GM12878 (cell line): Measurements from ENCODE around the gene NANOS2. TPM values are rescaled to one million over a fixed set of nuclear protein-coding genes. Genes with fewer than 3 reads are reported as not detected.

Experiments used
- ATAC-seq: fragments of 200-7000 bp; cut with Tn5 transposase; 3 replicates; pipeline ENCODE4 v1.9.1; 2020; ENCODE audit warnings: mild to moderate bottlenecking, moderate library complexity
- BruUV-seq: library from RNA; stranded (reverse); fragments of 400-500 nt; replicated peaks from 2 replicates; lab custom pipeline; 2021; lab: Mats Ljungman, UMichigan
- CTCF ChIA-PET: fragments of 300-600 bp; sonication (Branson Sonifier 250); formaldehyde crosslinking; extraction: SDS; loops from one replicate; lab custom pipeline; 2021; ENCODE audit warnings: inconsistent platforms; lab: Yijun Ruan, JAX
- POLR2A ChIA-PET: fragments of 350-600 bp; formaldehyde crosslinking; extraction: SDS; loops from one replicate; lab custom pipeline; 2021; ENCODE audit warnings: inconsistent platforms; lab: Charles Lee
- RAD21 ChIA-PET: fragments of 300-600 bp; sonication (Branson Sonifier 250); formaldehyde crosslinking; loops from one replicate; lab custom pipeline; 2023; ENCODE audit warnings: antibody characterized with exemption; ENCODE audit not compliant: unreplicated experiment; lab: Charles Lee
- SMC1A ChIA-PET: fragments of 300-600 bp; sonication (Branson Sonifier 250); formaldehyde crosslinking; loops from one replicate; lab custom pipeline; 2023; ENCODE audit not compliant: unreplicated experiment, uncharacterized antibody; lab: Charles Lee
- DNase-seq: peaks from one replicate; pipeline ENCODE4 v3.0.0-alpha.2; 2011; ENCODE audit warnings: low read depth, low spot score
- FAIRE-seq: peaks from 3 replicates; lab custom pipeline; 2011; peaks lifted over from hg19 to GRCh38; lab: Jason Lieb, UNC
- H2AFZ ChIP-seq: 2 replicates; pipeline ENCODE4 v1.6.0; 2011; ENCODE audit warnings: low read depth, low read length, control low read depth; ENCODE audit not compliant: control insufficient read depth
- H3K27ac ChIP-seq: 2 replicates; pipeline ENCODE4 v1.5.1; 2011; ENCODE audit warnings: control low read depth; ENCODE audit not compliant: control insufficient read depth, insufficient read depth
- H3K27me3 ChIP-seq, 2 experiments: replicated peaks in 1 of 2; 2 replicates each; pipeline versions ENCODE4 v1.6.0 to v1.6.1; 2011; ENCODE audit warnings: low read length in 1 of 2; ENCODE audit not compliant: control insufficient read depth in 2 of 2, insufficient read depth in 2 of 2
- H3K36me3 ChIP-seq, 2 experiments: 2 replicates each; pipeline ENCODE4 v1.5.1; 2011; ENCODE audit warnings: low read length in 1 of 2; ENCODE audit not compliant: control insufficient read depth in 2 of 2, insufficient read depth in 2 of 2
- H3K4me1 ChIP-seq: 2 replicates; pipeline ENCODE4 v1.6.1; 2011; ENCODE audit warnings: mild to moderate bottlenecking, low read length, moderate library complexity, mixed read lengths; ENCODE audit not compliant: control insufficient read depth, insufficient read depth
- H3K4me2 ChIP-seq: 2 replicates; pipeline ENCODE4 v1.6.0; 2011; ENCODE audit warnings: control low read depth; ENCODE audit not compliant: control insufficient read depth, insufficient read depth
- H3K4me3 ChIP-seq: fragments of 200-600 bp; sonication (generic); 2 replicates; pipeline ENCODE4 v1.5.1; 2016
- H3K79me2 ChIP-seq: 2 replicates; pipeline ENCODE4 v1.6.0; 2011; ENCODE audit warnings: low read length; ENCODE audit not compliant: control insufficient read depth, insufficient read depth
- H3K9ac ChIP-seq: 2 replicates; pipeline ENCODE4 v1.8.0; 2011; ENCODE audit warnings: low read length, control low read depth, mixed read lengths; ENCODE audit not compliant: control insufficient read depth, insufficient read depth
- H3K9me3 ChIP-seq: replicated peaks from 3 replicates; pipeline ENCODE4 v1.5.1; 2011; ENCODE audit warnings: mild to moderate bottlenecking, low read length; ENCODE audit not compliant: control insufficient read depth, insufficient read depth
- H4K20me1 ChIP-seq: 2 replicates; pipeline ENCODE4 v1.6.0; 2011; ENCODE audit not compliant: control insufficient read depth, insufficient read depth
- BMI1 ChIP-seq: fragments of 450-650 bp; IDR thresholded peaks from 2 replicates; pipeline ENCODE4 v1.6.1; 2016; ENCODE audit warnings: mild to moderate bottlenecking, moderate library complexity, borderline replicate concordance
- CBX5 ChIP-seq: sonication (generic); IDR thresholded peaks from 2 replicates; pipeline ENCODE4 v1.6.1; 2016; ENCODE audit warnings: low read depth, moderate library complexity, mild to moderate bottlenecking, inconsistent platforms
- CHD2 ChIP-seq: IDR thresholded peaks from 2 replicates; pipeline ENCODE4 v1.6.1; 2011; ENCODE audit warnings: low read depth, low read length, improper control_type of control experiment, borderline replicate concordance
- ETV6 ChIP-seq, 2 experiments: fragments of 450-650 bp in 1 of 2; IDR thresholded peaks in 1 of 2; conservative IDR thresholded peaks in 1 of 2; 2 replicates each; pipeline ENCODE4 v1.6.1; 2014; ENCODE audit warnings: antibody characterized with exemption in 1 of 2, borderline replicate concordance in 1 of 2, low read depth in 1 of 2, mild to moderate bottlenecking in 1 of 2, moderate library complexity in 1 of 2
- FOXK2 ChIP-seq: fragments of 450-650 bp; IDR thresholded peaks from 2 replicates; pipeline ENCODE4 v1.6.1; 2017; ENCODE audit warnings: mild to moderate bottlenecking, moderate library complexity
- KLF5 ChIP-seq: fragments of 450-650 bp; IDR thresholded peaks from 2 replicates; pipeline ENCODE4 v1.6.1; 2014; ENCODE audit warnings: mild to moderate bottlenecking; ENCODE audit not compliant: partially characterized antibody
- MTA2 ChIP-seq: fragments of 450-650 bp; IDR thresholded peaks from 2 replicates; pipeline ENCODE4 v1.6.1; 2016; ENCODE audit warnings: low read depth, mild to moderate bottlenecking, moderate library complexity
- PRDM15 ChIP-seq: fragments of 450-650 bp; formaldehyde crosslinking; IDR thresholded peaks from 2 replicates; pipeline ENCODE4 v1.4.0; 2020; ENCODE audit warnings: mild to moderate bottlenecking, moderate library complexity
- RAD21 ChIP-seq: IDR thresholded peaks from 2 replicates; pipeline ENCODE4 v1.6.1; 2011; ENCODE audit warnings: mild to moderate bottlenecking, low read depth, low read length, moderate library complexity; ENCODE audit not compliant: insufficient read depth
- RBBP5 ChIP-seq: fragments of 200-600 bp; sonication (generic); conservative IDR thresholded peaks from 2 replicates; pipeline ENCODE4 v1.6.1; 2016
- SIN3A ChIP-seq: IDR thresholded peaks from 2 replicates; pipeline ENCODE4 v1.6.1; 2012; ENCODE audit warnings: low read depth, low read length, improper control_type of control experiment
- SP1 ChIP-seq: IDR thresholded peaks from one replicate; pipeline ENCODE4 v1.6.1; 2011; ENCODE audit warnings: low read depth, low read length
- SREBF2 ChIP-seq: IDR thresholded peaks from 2 replicates; pipeline ENCODE4 v1.6.1; 2012; ENCODE audit warnings: mild to moderate bottlenecking, low read length
- STAT3 ChIP-seq: IDR thresholded peaks from 2 replicates; pipeline ENCODE4 v1.6.1; 2011; ENCODE audit warnings: low read depth, low read length, improper control_type of control experiment
- TARDBP ChIP-seq: IDR thresholded peaks from 2 replicates; pipeline ENCODE4 v1.6.1; 2016; ENCODE audit warnings: borderline replicate concordance
- ZBED1 ChIP-seq: IDR thresholded peaks from 2 replicates; pipeline ENCODE4 v1.6.1; 2016; ENCODE audit warnings: borderline replicate concordance
- ZNF217 ChIP-seq: fragments of 450-650 bp; IDR thresholded peaks from 2 replicates; pipeline ENCODE4 v1.6.1; 2017; ENCODE audit warnings: antibody characterized with exemption, mild to moderate bottlenecking
- ZNF622 ChIP-seq: fragments of 450-650 bp; IDR thresholded peaks from 2 replicates; pipeline ENCODE4 v1.6.1; 2017; ENCODE audit warnings: mild to moderate bottlenecking, inconsistent platforms
- WGBS: methylation state at CpG from one replicate; pipeline ENCODE4 v1.1.6; 2016; ENCODE audit warnings: low lambda C conversion rate; ENCODE audit not compliant: insufficient replicate concordance, insufficient coverage; ENCODE audit errors: missing lambda C conversion rate; 5-methylcytosine and 5-hydroxymethylcytosine counted together
- in situ Hi-C: fragments of 300-500 bp; cut with MboI; formaldehyde crosslinking; loops from 9 replicates; pipeline ENCODE4 v1.14.3; 2018; ENCODE audit warnings: mixed read lengths
- intact Hi-C: fragments of 100-400 bp; cut with micrococcal nuclease; formaldehyde crosslinking; loops from one replicate; pipeline ENCODE4 v1.14.2; 2022; ENCODE audit not compliant: unreplicated experiment
- polyA plus RNA-seq, 11 experiments: library from polyadenylated mRNA; depleted of rRNA in 4 of 11; unstranded in 6 of 11; stranded (reverse) in 5 of 11; fragments of >200 nt; fragmentation: Nextera tagmentation in 4 of 11; fragmentation: Illumina TruSeq in 1 of 11; extraction: Ambion mirVana in 4 of 11; extraction: Trizol in 1 of 11; gene quantifications; 1 replicate in 1 of 11; 2 replicates in 10 of 11; pipeline versions ENCODE4 v1.2.1 to v1.2.3, GENCODE V29; 2011 to 2016; ENCODE audit warnings: inconsistent platforms in 2 of 11, missing spikeins in 2 of 11, low read depth in 1 of 11
- total RNA-seq, 4 experiments: library from RNA; depleted of rRNA in 3 of 4; stranded (reverse); fragments of >200 nt in 3 of 4; fragmentation: Illumina TruSeq in 1 of 4; extraction: Trizol in 1 of 4; gene quantifications; 2 replicates each; pipeline versions ENCODE4 v1.2.1 to v1.2.3, GENCODE V29; 2013 to 2021
- TF ChIP-seq, protein P1 (sequence below): IDR thresholded peaks from 2 replicates; pipeline ENCODE4 v1.6.1; 2012; ENCODE audit warnings: low read length, inconsistent platforms
- TF ChIP-seq, protein P2 (sequence below): fragments of 450-650 bp; IDR thresholded peaks from 2 replicates; pipeline ENCODE4 v1.6.1; 2016; ENCODE audit warnings: mild to moderate bottlenecking

Gene NANOS2
- total and polyA plus RNA-seq, 10 of the 15 experiments (the other 5 are each of a cell fraction or from before 2014, with no cell fraction given) = not detected

DNA sequence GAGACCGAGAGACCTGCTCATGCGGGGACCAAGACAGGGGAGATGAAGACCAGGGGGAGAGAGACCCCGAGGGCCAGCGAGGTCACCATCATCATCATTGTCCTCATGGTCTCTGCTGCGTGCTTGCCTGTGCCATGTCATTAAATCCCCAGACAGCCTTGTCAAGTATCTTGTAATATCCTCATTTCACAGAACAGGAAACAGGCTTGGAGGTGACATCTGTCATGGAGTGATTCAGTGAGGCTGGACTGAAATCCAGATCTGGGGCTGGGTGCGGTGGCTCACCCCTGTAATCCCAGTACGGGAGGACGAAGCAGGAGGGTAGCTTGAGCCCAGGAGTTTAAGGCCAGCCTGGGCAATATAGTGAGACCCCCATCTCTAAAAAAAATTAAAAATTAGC, 5.9 kb upstream of the NANOS2 start:
- Histone ChIP-seq H4K20me1 (no peaks in the 10 kb centered on the region), H2AFZ (no peak overlapping the region), H3K27ac (no peak overlapping the region), H3K4me2 (no peak overlapping the region), H3K9me3 (no peaks in the 10 kb centered on the region), H3K9ac (no peak overlapping the region), H3K4me3 (no peak overlapping the region), H3K36me3 (no peaks in the 10 kb centered on the region), H3K79me2 (no peaks in the 10 kb centered on the region), H3K27me3 (no peaks in the 10 kb centered on the region), H3K4me1 (no peaks in the 10 kb centered on the region)
- ChIA-PET CTCF (no interaction called here), SMC1A (no interaction called here), RAD21 (no interaction called here), POLR2A (no interaction called here)
- TF ChIP-seq SIN3A = no peak
- no peak for TF ChIP-seq TARDBP
- no peak for TF ChIP-seq ETV6 (conservative IDR thresholded peaks at IDR 0.05 in 1 of 2, IDR thresholded peaks at IDR 0.05 in 1 of 2; ENCODE audit: borderline replicate concordance in 1 of 2, low read depth in 1 of 2)
- no peak for TF ChIP-seq FOXK2
- TF ChIP-seq, protein P1, sequence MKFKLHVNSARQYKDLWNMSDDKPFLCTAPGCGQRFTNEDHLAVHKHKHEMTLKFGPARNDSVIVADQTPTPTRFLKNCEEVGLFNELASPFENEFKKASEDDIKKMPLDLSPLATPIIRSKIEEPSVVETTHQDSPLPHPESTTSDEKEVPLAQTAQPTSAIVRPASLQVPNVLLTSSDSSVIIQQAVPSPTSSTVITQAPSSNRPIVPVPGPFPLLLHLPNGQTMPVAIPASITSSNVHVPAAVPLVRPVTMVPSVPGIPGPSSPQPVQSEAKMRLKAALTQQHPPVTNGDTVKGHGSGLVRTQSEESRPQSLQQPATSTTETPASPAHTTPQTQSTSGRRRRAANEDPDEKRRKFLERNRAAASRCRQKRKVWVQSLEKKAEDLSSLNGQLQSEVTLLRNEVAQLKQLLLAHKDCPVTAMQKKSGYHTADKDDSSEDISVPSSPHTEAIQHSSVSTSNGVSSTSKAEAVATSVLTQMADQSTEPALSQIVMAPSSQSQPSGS = no peak
- TF ChIP-seq ZBED1 = no peak
- TF ChIP-seq BMI1 = no peak
- TF ChIP-seq STAT3 = no peak
- TF ChIP-seq PRDM15 (CRISPR knock-in tag) = no peak
- TF ChIP-seq, protein P2, sequence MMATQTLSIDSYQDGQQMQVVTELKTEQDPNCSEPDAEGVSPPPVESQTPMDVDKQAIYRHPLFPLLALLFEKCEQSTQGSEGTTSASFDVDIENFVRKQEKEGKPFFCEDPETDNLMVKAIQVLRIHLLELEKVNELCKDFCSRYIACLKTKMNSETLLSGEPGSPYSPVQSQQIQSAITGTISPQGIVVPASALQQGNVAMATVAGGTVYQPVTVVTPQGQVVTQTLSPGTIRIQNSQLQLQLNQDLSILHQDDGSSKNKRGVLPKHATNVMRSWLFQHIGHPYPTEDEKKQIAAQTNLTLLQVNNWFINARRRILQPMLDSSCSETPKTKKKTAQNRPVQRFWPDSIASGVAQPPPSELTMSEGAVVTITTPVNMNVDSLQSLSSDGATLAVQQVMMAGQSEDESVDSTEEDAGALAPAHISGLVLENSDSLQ = no peak
- TF ChIP-seq ZNF217 = no peak
- TF ChIP-seq RBBP5 = no peak
- TF ChIP-seq RAD21 = no peak
- no peak for TF ChIP-seq KLF5
- TF ChIP-seq SP1 = no peak
- no peak for TF ChIP-seq MTA2
- no peak for TF ChIP-seq CHD2
- TF ChIP-seq SREBF2 = no peak
- no peak for TF ChIP-seq CBX5
- no peak for TF ChIP-seq ZNF622
- DNase-seq (no peak), FAIRE-seq (peak; percentile 68), ATAC-seq (no peak)
- 46% methylated on average over 8 of the region's 8 CpGs for WGBS
- intact Hi-C loops = no loop called here
- no TSS peak for BruUV-seq
- in situ Hi-C loops = no loop called here
